HepG2 (cell line): ENCODE data around the gene PSKH1. TPM values are rescaled to one million over a fixed set of nuclear protein-coding genes. Genes with fewer than 3 reads are reported as not detected.

ENCODE experiments used
- AHDC1 ChIP-seq: sonication (generic); formaldehyde crosslinking; IDR thresholded peaks from 2 replicates; pipeline ENCODE4 v1.5.1; 2020; ENCODE audit warnings: mild to moderate bottlenecking, missing genetic modification reagents, borderline replicate concordance
- BATF2 ChIP-seq: sonication (generic); formaldehyde crosslinking; IDR thresholded peaks from 2 replicates; pipeline ENCODE4 v1.8.0; 2022; ENCODE audit warnings: mild to moderate bottlenecking, missing genetic modification reagents, moderate library complexity
- E2F1 ChIP-seq: sonication (generic); formaldehyde crosslinking; IDR thresholded peaks from 2 replicates; pipeline ENCODE4 v1.5.0; 2020; ENCODE audit warnings: missing genetic modification reagents
- FOXK2 ChIP-seq: fragments of 450-650 bp; IDR thresholded peaks from 2 replicates; pipeline ENCODE4 v1.6.1; 2016
- HDAC2 ChIP-seq: sonication (generic); formaldehyde crosslinking; IDR thresholded peaks from 2 replicates; pipeline ENCODE4 v1.4.0; 2020; ENCODE audit warnings: missing genetic modification reagents
- IRF9 ChIP-seq: sonication (generic); formaldehyde crosslinking; IDR thresholded peaks from 2 replicates; pipeline ENCODE4 v1.8.0; 2022; ENCODE audit warnings: missing genetic modification reagents, mild to moderate bottlenecking, borderline replicate concordance
- PHF20 ChIP-seq: sonication (generic); formaldehyde crosslinking; IDR thresholded peaks from 2 replicates; pipeline ENCODE4 v1.5.0; 2020; ENCODE audit warnings: mild to moderate bottlenecking, missing genetic modification reagents
- PTBP1 ChIP-seq: fragments of 200-400 bp; formaldehyde crosslinking; IDR thresholded peaks from 2 replicates; pipeline ENCODE4 v1.6.1; 2018; ENCODE audit warnings: low read length, low read depth; ENCODE audit not compliant: poor library complexity, severe bottlenecking
- RFXANK ChIP-seq: IDR thresholded peaks from 2 replicates; pipeline ENCODE4 v1.6.1; 2016
- TOPORS ChIP-seq: sonication (generic); formaldehyde crosslinking; IDR thresholded peaks from 2 replicates; pipeline ENCODE4 v1.8.0; 2023; ENCODE audit warnings: mild to moderate bottlenecking, missing genetic modification reagents
- ZBED4 ChIP-seq: sonication (generic); formaldehyde crosslinking; IDR thresholded peaks from 2 replicates; pipeline ENCODE4 v1.4.0; 2020; ENCODE audit warnings: missing genetic modification reagents, borderline replicate concordance
- ZFP82 ChIP-seq: sonication (generic); formaldehyde crosslinking; IDR thresholded peaks from 2 replicates; pipeline ENCODE4 v1.5.1; 2020; ENCODE audit warnings: mild to moderate bottlenecking, missing genetic modification reagents, borderline replicate concordance
- ZKSCAN1 ChIP-seq: fragments of 150-350 bp; IDR thresholded peaks from 2 replicates; pipeline ENCODE4 v1.6.1; 2014; ENCODE audit warnings: low read length
- ZNF383 ChIP-seq: sonication (generic); formaldehyde crosslinking; IDR thresholded peaks from 2 replicates; pipeline ENCODE4 v1.4.0; 2020; ENCODE audit warnings: missing genetic modification reagents, mild to moderate bottlenecking, borderline replicate concordance
- ZNF563 ChIP-seq: sonication (generic); formaldehyde crosslinking; IDR thresholded peaks from 2 replicates; pipeline ENCODE4 v1.8.0; 2022; ENCODE audit warnings: mild to moderate bottlenecking, moderate library complexity, missing genetic modification reagents
- ZNF83 ChIP-seq: sonication (generic); formaldehyde crosslinking; IDR thresholded peaks from 2 replicates; pipeline ENCODE4 v1.4.0; 2020; ENCODE audit warnings: missing genetic modification reagents, mild to moderate bottlenecking, borderline replicate concordance
- polyA plus RNA-seq, 8 experiments: library from polyadenylated mRNA; depleted of rRNA in 3 of 8; stranded (reverse) in 7 of 8; unstranded in 1 of 8; fragments of >200 nt; fragmentation: Illumina TruSeq in 4 of 8; extraction: Trizol in 4 of 8; gene quantifications; 2 replicates each; pipeline versions ENCODE4 v1.2.1 to v1.2.3, GENCODE V29; 2011 to 2016; ENCODE audit warnings: low read depth in 4 of 8, missing spikeins in 1 of 8, mixed read lengths in 1 of 8; ENCODE audit not compliant: insufficient read depth in 1 of 8
- total RNA-seq, 5 experiments: library from RNA; depleted of rRNA; stranded (reverse); fragments of >200 nt; fragmentation: Illumina TruSeq; extraction: Trizol; gene quantifications; 2 replicates each; pipeline ENCODE4 v1.2.3, GENCODE V29; 2016; ENCODE audit warnings: low read depth in 1 of 5
- TF ChIP-seq, protein P1 (sequence below): sonication (generic); formaldehyde crosslinking; IDR thresholded peaks from 2 replicates; pipeline ENCODE4 v1.4.0; 2020; ENCODE audit warnings: missing genetic modification reagents

The PSKH1 gene
- total and polyA plus RNA-seq, 2 of the 13 experiments (the other 11 are each of a cell fraction or from before 2014, with no cell fraction given): 8.4 to 19.1 TPM

- TF ChIP-seq AHDC1 (no peak), PHF20 (no peak), ZKSCAN1 (no peak), E2F1 (no peak), FOXK2 (no peak), ZBED4 (no peak), RFXANK (CRISPR knock-in tag) (no peak), BATF2 (no peak), PTBP1 (no peak), ZNF563 (CRISPR knock-in tag) (no peak), HDAC2 (CRISPR knock-in tag) (no peak), TOPORS (CRISPR knock-in tag) (peak; percentile 63; the same call in 1 of the 2 replicates), IRF9 (CRISPR knock-in tag) (0 out of 2 replicates have a peak, but pooled peaks have one; percentile 25), ZNF383 (CRISPR knock-in tag) (no peak), ZNF83 (CRISPR knock-in tag) (no peak), ZFP82 (CRISPR knock-in tag) (no peak)
- TF ChIP-seq, protein P1, sequence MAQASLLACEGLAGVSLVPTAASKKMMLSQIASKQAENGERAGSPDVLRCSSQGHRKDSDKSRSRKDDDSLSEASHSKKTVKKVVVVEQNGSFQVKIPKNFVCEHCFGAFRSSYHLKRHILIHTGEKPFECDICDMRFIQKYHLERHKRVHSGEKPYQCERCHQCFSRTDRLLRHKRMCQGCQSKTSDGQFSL (CRISPR knock-in tag): peak; percentile 99
Measured at GRCh38 chr16:67883872-67884261, 9.2 kb upstream of the PSKH1 start (continued).
